Measurements from ENCODE around the gene EEFSEC. TPM values are rescaled to one million over a fixed set of nuclear protein-coding genes. Genes with fewer than 3 reads are reported as not detected.

EEFSEC gene
- total RNA-seq, 4 donors from 2014 or later: 9.1 to 17.4 (median 15.8) TPM

DNA sequence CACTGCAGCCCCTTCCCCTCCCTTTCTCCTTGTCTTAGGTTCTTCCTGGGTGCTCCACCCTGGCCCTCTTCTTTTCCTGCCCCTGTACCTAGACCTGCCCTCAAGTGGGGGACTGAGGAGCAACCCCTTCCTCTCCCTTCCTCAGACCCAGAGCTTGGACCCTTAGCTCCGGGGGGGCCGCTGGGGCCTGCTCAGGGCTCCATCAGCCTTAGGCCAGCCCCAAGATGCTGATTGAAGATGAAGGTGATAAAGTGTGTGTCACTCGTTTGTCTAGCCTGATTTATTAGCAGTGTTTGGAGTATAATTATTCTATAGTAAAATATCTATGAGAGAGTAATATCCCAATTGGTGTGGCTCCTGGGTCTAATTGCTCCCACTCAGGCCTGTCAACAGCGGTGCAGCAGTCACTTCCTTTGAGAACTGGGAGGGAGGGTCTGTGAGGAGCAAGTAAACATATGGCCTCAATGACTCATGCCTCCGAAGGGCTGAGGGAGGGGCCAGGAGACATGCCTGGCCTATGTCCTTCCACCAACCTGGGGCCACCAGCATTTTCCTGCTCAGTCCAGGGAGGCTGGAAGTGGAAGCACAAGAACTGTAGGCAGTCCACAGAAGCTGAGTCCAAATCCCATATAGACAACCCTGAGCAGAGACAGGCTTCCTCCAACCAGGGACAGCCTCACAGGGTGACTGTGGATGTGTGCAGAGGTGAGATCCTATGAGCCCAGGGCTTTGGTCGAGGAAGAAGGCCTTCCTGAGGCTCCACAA lies 190.2 kb downstream of the EEFSEC start:
- WGBS: 81% methylated on average over 6 of the region's 6 CpGs
- no peaks in the 10 kb centered on the region for H3K4me1 ChIP-seq
- no peak overlapping the region for H3K27ac ChIP-seq (replicated peaks in 1 of 4)
- DNase-seq (ENCODE audit: extremely low spot score): no peak
- TF ChIP-seq POLR2A (IDR thresholded peaks at IDR 0.05; ENCODE audit: low read depth) (no peak), EP300 (IDR thresholded peaks at IDR 0.05) (no peak), POLR2AphosphoS5 (IDR thresholded peaks at IDR 0.05) (no peak)
- TF ChIP-seq, protein P1, sequence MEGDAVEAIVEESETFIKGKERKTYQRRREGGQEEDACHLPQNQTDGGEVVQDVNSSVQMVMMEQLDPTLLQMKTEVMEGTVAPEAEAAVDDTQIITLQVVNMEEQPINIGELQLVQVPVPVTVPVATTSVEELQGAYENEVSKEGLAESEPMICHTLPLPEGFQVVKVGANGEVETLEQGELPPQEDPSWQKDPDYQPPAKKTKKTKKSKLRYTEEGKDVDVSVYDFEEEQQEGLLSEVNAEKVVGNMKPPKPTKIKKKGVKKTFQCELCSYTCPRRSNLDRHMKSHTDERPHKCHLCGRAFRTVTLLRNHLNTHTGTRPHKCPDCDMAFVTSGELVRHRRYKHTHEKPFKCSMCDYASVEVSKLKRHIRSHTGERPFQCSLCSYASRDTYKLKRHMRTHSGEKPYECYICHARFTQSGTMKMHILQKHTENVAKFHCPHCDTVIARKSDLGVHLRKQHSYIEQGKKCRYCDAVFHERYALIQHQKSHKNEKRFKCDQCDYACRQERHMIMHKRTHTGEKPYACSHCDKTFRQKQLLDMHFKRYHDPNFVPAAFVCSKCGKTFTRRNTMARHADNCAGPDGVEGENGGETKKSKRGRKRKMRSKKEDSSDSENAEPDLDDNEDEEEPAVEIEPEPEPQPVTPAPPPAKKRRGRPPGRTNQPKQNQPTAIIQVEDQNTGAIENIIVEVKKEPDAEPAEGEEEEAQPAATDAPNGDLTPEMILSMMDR (IDR thresholded peaks at IDR 0.05): no peak
- peaks cover 13 to 32% (median 18%) of the 10 kb centered on the region in 4 donors for H3K36me3 ChIP-seq
- H3K27me3 ChIP-seq: no peaks in the 10 kb centered on the region
- H3K4me3 ChIP-seq: no peak overlapping the region
- H3K9me3 ChIP-seq: no peaks in the 10 kb centered on the region
- intact Hi-C loops (cut with DNase I): no loop called here

DNA sequence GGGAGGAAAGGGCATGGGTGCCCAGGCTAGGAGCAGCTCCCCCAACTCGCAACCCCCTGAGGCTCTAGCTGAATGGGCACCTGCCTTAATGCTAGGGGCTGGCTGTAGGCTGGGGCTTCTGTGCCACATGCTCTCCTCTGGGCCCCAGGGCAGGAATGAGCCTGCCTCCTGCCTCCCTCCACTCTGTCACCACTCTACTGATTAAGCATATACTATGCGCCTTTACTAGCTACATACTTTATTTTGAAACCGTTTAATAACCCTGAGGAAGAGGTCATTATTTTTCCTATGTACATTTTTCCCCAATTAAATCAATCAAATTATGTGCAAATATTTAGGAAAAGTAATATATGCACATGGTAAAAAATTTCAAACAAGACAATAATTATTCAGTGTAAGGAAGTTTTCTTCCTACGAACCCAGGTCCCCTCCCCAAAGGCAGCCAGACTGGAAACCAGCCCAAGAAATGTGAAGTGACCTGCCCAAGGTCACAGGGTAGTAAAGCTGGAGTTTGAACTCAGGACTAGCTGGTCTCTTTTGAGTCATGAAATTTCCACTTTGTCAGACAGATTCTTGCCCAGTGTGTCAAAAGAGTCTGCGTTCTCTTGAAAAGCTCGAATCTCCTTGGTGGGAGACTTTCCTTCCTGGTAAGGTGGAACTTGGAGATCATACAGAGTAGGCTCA lies 190.9 kb downstream of the EEFSEC start:
- 94% methylated on average over 5 of the region's 6 CpGs for WGBS
- intact Hi-C loops (cut with DNase I): no loop called here
- TF ChIP-seq EP300 (IDR thresholded peaks at IDR 0.05) (no peak), POLR2A (IDR thresholded peaks at IDR 0.05; ENCODE audit: low read depth) (no peak), POLR2AphosphoS5 (IDR thresholded peaks at IDR 0.05) (no peak)

DNA sequence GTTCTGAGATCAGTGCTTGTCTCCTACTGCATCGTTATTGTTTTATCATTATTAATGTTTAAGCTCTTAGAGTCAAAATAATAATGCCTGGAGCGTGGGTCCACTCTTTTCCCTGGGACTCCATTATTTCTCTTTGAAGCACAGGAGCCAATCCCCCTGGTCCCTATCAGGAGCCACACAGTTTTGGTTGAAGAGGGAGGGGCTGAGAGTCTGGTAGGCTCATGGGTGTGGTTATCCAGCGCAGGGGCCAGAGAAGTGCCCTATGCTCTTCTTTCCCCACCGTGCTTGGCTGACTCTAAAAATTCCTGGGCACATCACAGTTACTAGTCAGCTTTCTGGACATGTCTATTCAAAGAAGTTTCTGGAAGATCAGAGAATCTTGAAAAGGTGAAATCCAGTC lies 191.9 kb downstream of the EEFSEC start:
- H3K36me3 ChIP-seq: peaks cover 13 to 26% (median 18%) of the 10 kb centered on the region in 4 donors
- intact Hi-C loops (cut with DNase I): no loop called here
- no peak for DNase-seq (ENCODE audit: extremely low spot score)
- H3K27ac ChIP-seq (replicated peaks in 1 of 4): no peak overlapping the region
- WGBS: 100% methylated on average over 4 of the region's 4 CpGs
- no peaks in the 10 kb centered on the region for H3K27me3 ChIP-seq
- H3K9me3 ChIP-seq: no peaks in the 10 kb centered on the region
- TF ChIP-seq, protein P1 (IDR thresholded peaks at IDR 0.05): no peak
- TF ChIP-seq POLR2A (IDR thresholded peaks at IDR 0.05; ENCODE audit: low read depth): no peak
- no peak for TF ChIP-seq EP300 (IDR thresholded peaks at IDR 0.05)
- no peak for TF ChIP-seq POLR2AphosphoS5 (IDR thresholded peaks at IDR 0.05)
- H3K4me3 ChIP-seq: no peak overlapping the region
- H3K4me1 ChIP-seq: no peaks in the 10 kb centered on the region

More for the DNA sequence above, 190.9 kb downstream of the EEFSEC start:
- no peak for DNase-seq (ENCODE audit: extremely low spot score)
- H3K9me3 ChIP-seq: no peaks in the 10 kb centered on the region
- no peak overlapping the region for H3K4me3 ChIP-seq
- peaks cover 13 to 32% (median 18%) of the 10 kb centered on the region in 4 donors for H3K36me3 ChIP-seq
- no peaks in the 10 kb centered on the region for H3K27me3 ChIP-seq
- H3K4me1 ChIP-seq: no peaks in the 10 kb centered on the region
- H3K27ac ChIP-seq (replicated peaks in 1 of 4): no peak overlapping the region

GRCh38 chr3:128346562-128346961 lies 193.3 kb downstream of the EEFSEC start:
- Histone ChIP-seq H3K27me3 (no peaks in the 10 kb centered on the region), H3K9me3 (no peaks in the 10 kb centered on the region), H3K4me3 (no peak overlapping the region), H3K36me3 (peaks cover 10 to 24% (median 15%) of the 10 kb centered on the region in 4 donors), H3K4me1 (no peaks in the 10 kb centered on the region), H3K27ac (replicated peaks in 1 of 4) (no peak overlapping the region)
- intact Hi-C loops (cut with DNase I): no loop called here
- no peak for DNase-seq (ENCODE audit: extremely low spot score)
- 91% methylated on average over 2 of the region's 2 CpGs for WGBS
- TF ChIP-seq EP300 (IDR thresholded peaks at IDR 0.05) (no peak), POLR2A (IDR thresholded peaks at IDR 0.05; ENCODE audit: low read depth) (no peak), POLR2AphosphoS5 (IDR thresholded peaks at IDR 0.05) (no peak)
- TF ChIP-seq, protein P1 (IDR thresholded peaks at IDR 0.05): no peak

DNA sequence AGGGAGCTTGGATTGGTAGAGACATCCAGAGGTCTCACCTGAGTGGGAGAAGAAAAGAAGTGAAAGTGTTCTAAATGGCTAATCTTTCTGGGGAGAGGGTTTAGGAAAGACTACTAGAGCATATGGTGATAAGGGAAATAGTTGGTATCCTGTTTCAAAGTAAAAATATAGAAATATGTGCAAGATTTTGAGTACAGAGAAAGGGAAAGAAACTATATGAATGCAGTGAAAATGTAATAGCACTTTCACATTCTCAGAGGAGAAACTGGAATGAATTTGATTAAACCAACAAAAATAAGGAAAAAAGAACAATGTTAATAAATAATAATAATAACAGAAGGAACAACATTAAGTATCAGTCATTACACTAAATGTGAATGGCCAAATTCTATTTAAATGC lies 194.0 kb downstream of the EEFSEC start:
- no peak for DNase-seq (ENCODE audit: extremely low spot score)
- Histone ChIP-seq H3K27me3 (no peaks in the 10 kb centered on the region), H3K4me3 (no peak overlapping the region), H3K36me3 (peaks cover 4 to 19% (median 12%) of the 10 kb centered on the region in 4 donors), H3K9me3 (no peaks in the 10 kb centered on the region), H3K27ac (replicated peaks in 1 of 4) (no peak overlapping the region), H3K4me1 (no peaks in the 10 kb centered on the region)
- TF ChIP-seq EP300 (IDR thresholded peaks at IDR 0.05) (no peak), POLR2A (IDR thresholded peaks at IDR 0.05; ENCODE audit: low read depth) (no peak), POLR2AphosphoS5 (IDR thresholded peaks at IDR 0.05) (no peak)
- TF ChIP-seq, protein P1 (IDR thresholded peaks at IDR 0.05): no peak
- intact Hi-C loops (cut with DNase I): no loop called here
